HG02970 (cell line): ENCODE results near the gene CGREF1.
"Not testable (repeated sequence)": the region's sequence is repeated elsewhere in the genome, so short reads cannot be mapped to it uniquely, and the experiment has no call there.

Source experiments
- ATAC-seq: cut with Tn5 transposase; IDR thresholded peaks from one replicate; pipeline ENCODE4 v1.9.1; 2021; ENCODE audit warnings: mild to moderate bottlenecking, moderate library complexity, moderate number of reproducible peaks; ENCODE audit not compliant: unreplicated experiment, low FRiP score

The CGREF1 gene

GRCh38 chr2:27078267-27079194, 40.4 kb downstream of the CGREF1 start, which contains the start of gene EMILIN1:
TSS of gene EMILIN1 (plus strand) at chr2:27078615. CDS start at chr2:27079066, 451 bp downstream.
- ATAC-seq = no peak

GRCh38 chr2:27077231-27077630, 41.7 kb downstream of the CGREF1 start:
- no peak for ATAC-seq

- ATAC-seq = no peak
Measured at GRCh38 chr2:27076323-27076722, 42.6 kb downstream of the CGREF1 start.

GRCh38 chr2:27075566-27075871, 43.4 kb downstream of the CGREF1 start:
- not testable (repeated sequence) for ATAC-seq

- no peak for ATAC-seq
Measured at GRCh38 chr2:27074738-27075565, 44.0 kb downstream of the CGREF1 start.

- ATAC-seq = no peak
Measured at GRCh38 chr2:27073782-27074181, 45.1 kb downstream of the CGREF1 start.

GRCh38 chr2:27072920-27073319, 46.0 kb downstream of the CGREF1 start:
- no peak for ATAC-seq

- ATAC-seq = no peak
Measured at GRCh38 chr2:27071990-27072830, 46.7 kb downstream of the CGREF1 start.

GRCh38 chr2:27071277-27071989, 47.5 kb downstream of the CGREF1 start, which contains the start of gene OST4:
TSS of gene OST4 (minus strand) at chr2:27071654.
- peak; percentile 91 for ATAC-seq

GRCh38 chr2:27070653-27071276, 48.2 kb downstream of the CGREF1 start:
- no peak for ATAC-seq

GRCh38 chr2:27069961-27070618, 48.8 kb downstream of the CGREF1 start:
- ATAC-seq = no peak

GRCh38 chr2:27069436-27069835, 49.5 kb downstream of the CGREF1 start:
- ATAC-seq = no peak

GRCh38 chr2:27067385-27067784, 51.5 kb downstream of the CGREF1 start:
- no peak for ATAC-seq

- no peak for ATAC-seq
Measured at GRCh38 chr2:27065128-27065527, 53.8 kb downstream of the CGREF1 start.

- ATAC-seq = no peak
Measured at GRCh38 chr2:27060323-27060722, 58.6 kb downstream of the CGREF1 start.

- ATAC-seq = no peak
Measured at GRCh38 chr2:27059141-27059820, 59.6 kb downstream of the CGREF1 start.

GRCh38 chr2:27058210-27058609, 60.7 kb downstream of the CGREF1 start:
- ATAC-seq = no peak

GRCh38 chr2:27057184-27057583, 61.7 kb downstream of the CGREF1 start:
- ATAC-seq = no peak
